ENCODE measurements around the gene AARS2.

GRCh38 chr6:44298055-44298803, 14.9 kb downstream of the AARS2 start:
- TF ChIP-seq POLR2A (IDR thresholded peaks at IDR 0.05; ENCODE audit: low read depth, low read length) (no peak; the same call in 1 of the 2 replicates), POLR2AphosphoS5 (IDR thresholded peaks at IDR 0.05; ENCODE audit: low read depth, low read length) (no peak; the same call in 1 of the 2 replicates), TAF1 (IDR thresholded peaks at IDR 0.05; ENCODE audit: borderline replicate concordance, low read depth, low read length) (no peak)

All from GM12892 (cell line).